Gastroesophageal sphincter (tissue), 3 donors: ENCODE measurements around the gene ADPRHL1.

Experiments
- POLR2AphosphoS5 ChIP-seq: sonication (generic); formaldehyde crosslinking; IDR thresholded peaks from one replicate; pipeline ENCODE4 v1.6.1; 2017; ENCODE audit warnings: antibody characterized with exemption
- TF ChIP-seq, protein P1 (sequence below), 4 experiments: fragments of 200-600 bp in 2 of 4; fragments of 450-650 bp in 2 of 4; sonication (generic) in 1 of 4; IDR thresholded peaks; one replicate each; pipeline ENCODE4 v1.5.1; 2017 to 2019; ENCODE audit warnings: antibody characterized with exemption in 4 of 4, mild to moderate bottlenecking in 2 of 4, moderate library complexity in 2 of 4

DNA sequence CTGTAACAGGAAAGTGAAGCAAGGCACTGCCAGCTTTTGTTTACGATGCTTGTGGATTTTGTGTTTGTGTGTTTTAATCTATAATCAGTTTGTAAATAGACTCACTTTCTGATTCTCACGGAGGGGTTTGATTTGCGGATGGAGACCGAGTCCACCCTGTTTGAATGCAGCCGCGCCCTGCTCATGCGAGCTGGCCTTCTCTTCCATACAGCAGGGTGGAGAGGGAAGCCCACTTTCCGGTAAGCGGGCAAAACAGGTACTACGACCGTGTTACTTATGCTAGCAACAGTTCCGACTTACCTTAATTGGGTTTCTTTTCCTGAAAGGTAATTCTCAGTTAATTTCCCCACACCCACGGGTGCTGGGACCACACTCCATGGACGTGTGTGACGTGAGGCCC, 33.1 kb downstream of the ADPRHL1 start:
- TF ChIP-seq, protein P1, sequence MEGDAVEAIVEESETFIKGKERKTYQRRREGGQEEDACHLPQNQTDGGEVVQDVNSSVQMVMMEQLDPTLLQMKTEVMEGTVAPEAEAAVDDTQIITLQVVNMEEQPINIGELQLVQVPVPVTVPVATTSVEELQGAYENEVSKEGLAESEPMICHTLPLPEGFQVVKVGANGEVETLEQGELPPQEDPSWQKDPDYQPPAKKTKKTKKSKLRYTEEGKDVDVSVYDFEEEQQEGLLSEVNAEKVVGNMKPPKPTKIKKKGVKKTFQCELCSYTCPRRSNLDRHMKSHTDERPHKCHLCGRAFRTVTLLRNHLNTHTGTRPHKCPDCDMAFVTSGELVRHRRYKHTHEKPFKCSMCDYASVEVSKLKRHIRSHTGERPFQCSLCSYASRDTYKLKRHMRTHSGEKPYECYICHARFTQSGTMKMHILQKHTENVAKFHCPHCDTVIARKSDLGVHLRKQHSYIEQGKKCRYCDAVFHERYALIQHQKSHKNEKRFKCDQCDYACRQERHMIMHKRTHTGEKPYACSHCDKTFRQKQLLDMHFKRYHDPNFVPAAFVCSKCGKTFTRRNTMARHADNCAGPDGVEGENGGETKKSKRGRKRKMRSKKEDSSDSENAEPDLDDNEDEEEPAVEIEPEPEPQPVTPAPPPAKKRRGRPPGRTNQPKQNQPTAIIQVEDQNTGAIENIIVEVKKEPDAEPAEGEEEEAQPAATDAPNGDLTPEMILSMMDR (IDR thresholded peaks at IDR 0.05): no peak
- no peak for TF ChIP-seq POLR2AphosphoS5
